Esophagus muscularis mucosa (tissue), 3 donors: ENCODE results near the gene MNAT1.

ENCODE experiments used
- CTCF ChIP-seq, 3 experiments: fragments of 200-600 bp in 2 of 3; fragments of 450-650 bp in 1 of 3; sonication (generic) in 2 of 3; IDR thresholded peaks; one replicate each; pipeline ENCODE4 v1.5.1; 2017 to 2019; ENCODE audit warnings: antibody characterized with exemption in 3 of 3, mild to moderate bottlenecking in 2 of 3, moderate library complexity in 1 of 3
- POLR2A ChIP-seq: fragments of 450-650 bp; IDR thresholded peaks from one replicate; pipeline ENCODE4 v1.6.1; 2017; ENCODE audit warnings: antibody characterized with exemption, moderate library complexity, mild to moderate bottlenecking, low read depth

- TF ChIP-seq CTCF (IDR thresholded peaks at IDR 0.05) (no peak), POLR2A (no peak)
Measured at GRCh38 chr14:60819575-60819974, 85.0 kb downstream of the MNAT1 start.
